ENCODE results near the gene TAL1. TPM values are rescaled to one million over a fixed set of nuclear protein-coding genes. Genes with fewer than 3 reads are reported as not detected.

Gene TAL1
- total and polyA plus RNA-seq, 2 of the 8 experiments (the other 6 are each of a cell fraction or from before 2014, with no cell fraction given), result 0.09 to 0.15 TPM

DNA sequence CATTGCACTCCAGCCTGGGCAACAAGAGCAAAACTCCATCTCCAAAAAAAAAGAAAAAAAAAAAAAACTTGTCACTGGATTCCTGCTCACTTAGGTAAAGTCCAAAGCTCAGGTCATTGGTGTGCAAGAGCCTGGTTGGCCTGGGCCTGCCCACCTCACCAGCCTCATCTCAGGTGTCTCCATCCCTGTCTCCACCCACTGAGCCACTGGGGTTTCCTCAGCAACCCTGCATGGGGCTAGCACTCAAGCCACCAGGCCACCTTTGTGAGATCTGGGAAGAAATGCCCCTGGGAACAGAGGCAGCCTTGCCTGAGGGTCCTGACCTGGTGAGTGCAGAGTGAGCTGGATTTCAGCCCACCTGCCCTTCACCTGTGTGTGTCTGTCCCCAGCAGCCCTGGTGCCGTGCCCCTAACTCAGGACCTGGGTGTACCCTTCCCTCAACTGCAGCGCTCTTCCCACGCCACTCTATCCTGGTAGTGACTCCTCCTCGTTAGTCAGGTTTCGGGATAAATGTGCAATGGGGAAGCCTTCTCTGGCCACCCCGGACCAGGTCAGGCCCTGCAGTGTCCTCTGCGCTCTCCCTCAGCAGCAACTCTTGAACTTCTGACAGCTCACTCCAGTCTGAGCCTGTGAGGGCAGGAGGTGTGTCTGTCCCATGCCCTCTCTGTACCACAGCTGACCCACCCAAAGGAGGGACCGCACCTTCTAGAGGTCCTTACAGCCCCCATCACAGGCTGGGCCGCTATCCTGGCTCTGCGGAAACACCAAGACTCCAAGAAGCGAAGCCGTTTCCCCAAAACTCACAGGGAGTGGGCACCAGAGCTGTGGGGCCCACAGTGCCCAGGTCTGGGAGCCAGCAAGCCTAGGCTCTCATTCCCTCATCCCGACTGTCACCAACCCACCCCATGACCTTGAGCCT lies 45.5 kb downstream of the TAL1 start (continued):
- TF ChIP-seq, protein P1, sequence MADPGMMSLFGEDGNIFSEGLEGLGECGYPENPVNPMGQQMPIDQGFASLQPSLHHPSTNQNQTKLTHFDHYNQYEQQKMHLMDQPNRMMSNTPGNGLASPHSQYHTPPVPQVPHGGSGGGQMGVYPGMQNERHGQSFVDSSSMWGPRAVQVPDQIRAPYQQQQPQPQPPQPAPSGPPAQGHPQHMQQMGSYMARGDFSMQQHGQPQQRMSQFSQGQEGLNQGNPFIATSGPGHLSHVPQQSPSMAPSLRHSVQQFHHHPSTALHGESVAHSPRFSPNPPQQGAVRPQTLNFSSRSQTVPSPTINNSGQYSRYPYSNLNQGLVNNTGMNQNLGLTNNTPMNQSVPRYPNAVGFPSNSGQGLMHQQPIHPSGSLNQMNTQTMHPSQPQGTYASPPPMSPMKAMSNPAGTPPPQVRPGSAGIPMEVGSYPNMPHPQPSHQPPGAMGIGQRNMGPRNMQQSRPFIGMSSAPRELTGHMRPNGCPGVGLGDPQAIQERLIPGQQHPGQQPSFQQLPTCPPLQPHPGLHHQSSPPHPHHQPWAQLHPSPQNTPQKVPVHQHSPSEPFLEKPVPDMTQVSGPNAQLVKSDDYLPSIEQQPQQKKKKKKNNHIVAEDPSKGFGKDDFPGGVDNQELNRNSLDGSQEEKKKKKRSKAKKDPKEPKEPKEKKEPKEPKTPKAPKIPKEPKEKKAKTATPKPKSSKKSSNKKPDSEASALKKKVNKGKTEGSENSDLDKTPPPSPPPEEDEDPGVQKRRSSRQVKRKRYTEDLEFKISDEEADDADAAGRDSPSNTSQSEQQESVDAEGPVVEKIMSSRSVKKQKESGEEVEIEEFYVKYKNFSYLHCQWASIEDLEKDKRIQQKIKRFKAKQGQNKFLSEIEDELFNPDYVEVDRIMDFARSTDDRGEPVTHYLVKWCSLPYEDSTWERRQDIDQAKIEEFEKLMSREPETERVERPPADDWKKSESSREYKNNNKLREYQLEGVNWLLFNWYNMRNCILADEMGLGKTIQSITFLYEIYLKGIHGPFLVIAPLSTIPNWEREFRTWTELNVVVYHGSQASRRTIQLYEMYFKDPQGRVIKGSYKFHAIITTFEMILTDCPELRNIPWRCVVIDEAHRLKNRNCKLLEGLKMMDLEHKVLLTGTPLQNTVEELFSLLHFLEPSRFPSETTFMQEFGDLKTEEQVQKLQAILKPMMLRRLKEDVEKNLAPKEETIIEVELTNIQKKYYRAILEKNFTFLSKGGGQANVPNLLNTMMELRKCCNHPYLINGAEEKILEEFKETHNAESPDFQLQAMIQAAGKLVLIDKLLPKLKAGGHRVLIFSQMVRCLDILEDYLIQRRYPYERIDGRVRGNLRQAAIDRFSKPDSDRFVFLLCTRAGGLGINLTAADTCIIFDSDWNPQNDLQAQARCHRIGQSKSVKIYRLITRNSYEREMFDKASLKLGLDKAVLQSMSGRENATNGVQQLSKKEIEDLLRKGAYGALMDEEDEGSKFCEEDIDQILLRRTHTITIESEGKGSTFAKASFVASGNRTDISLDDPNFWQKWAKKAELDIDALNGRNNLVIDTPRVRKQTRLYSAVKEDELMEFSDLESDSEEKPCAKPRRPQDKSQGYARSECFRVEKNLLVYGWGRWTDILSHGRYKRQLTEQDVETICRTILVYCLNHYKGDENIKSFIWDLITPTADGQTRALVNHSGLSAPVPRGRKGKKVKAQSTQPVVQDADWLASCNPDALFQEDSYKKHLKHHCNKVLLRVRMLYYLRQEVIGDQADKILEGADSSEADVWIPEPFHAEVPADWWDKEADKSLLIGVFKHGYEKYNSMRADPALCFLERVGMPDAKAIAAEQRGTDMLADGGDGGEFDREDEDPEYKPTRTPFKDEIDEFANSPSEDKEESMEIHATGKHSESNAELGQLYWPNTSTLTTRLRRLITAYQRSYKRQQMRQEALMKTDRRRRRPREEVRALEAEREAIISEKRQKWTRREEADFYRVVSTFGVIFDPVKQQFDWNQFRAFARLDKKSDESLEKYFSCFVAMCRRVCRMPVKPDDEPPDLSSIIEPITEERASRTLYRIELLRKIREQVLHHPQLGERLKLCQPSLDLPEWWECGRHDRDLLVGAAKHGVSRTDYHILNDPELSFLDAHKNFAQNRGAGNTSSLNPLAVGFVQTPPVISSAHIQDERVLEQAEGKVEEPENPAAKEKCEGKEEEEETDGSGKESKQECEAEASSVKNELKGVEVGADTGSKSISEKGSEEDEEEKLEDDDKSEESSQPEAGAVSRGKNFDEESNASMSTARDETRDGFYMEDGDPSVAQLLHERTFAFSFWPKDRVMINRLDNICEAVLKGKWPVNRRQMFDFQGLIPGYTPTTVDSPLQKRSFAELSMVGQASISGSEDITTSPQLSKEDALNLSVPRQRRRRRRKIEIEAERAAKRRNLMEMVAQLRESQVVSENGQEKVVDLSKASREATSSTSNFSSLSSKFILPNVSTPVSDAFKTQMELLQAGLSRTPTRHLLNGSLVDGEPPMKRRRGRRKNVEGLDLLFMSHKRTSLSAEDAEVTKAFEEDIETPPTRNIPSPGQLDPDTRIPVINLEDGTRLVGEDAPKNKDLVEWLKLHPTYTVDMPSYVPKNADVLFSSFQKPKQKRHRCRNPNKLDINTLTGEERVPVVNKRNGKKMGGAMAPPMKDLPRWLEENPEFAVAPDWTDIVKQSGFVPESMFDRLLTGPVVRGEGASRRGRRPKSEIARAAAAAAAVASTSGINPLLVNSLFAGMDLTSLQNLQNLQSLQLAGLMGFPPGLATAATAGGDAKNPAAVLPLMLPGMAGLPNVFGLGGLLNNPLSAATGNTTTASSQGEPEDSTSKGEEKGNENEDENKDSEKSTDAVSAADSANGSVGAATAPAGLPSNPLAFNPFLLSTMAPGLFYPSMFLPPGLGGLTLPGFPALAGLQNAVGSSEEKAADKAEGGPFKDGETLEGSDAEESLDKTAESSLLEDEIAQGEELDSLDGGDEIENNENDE (IDR thresholded peaks at IDR 0.05; ENCODE audit: insufficient replicate concordance, low read length), result no peak
- TF ChIP-seq, protein P2, sequence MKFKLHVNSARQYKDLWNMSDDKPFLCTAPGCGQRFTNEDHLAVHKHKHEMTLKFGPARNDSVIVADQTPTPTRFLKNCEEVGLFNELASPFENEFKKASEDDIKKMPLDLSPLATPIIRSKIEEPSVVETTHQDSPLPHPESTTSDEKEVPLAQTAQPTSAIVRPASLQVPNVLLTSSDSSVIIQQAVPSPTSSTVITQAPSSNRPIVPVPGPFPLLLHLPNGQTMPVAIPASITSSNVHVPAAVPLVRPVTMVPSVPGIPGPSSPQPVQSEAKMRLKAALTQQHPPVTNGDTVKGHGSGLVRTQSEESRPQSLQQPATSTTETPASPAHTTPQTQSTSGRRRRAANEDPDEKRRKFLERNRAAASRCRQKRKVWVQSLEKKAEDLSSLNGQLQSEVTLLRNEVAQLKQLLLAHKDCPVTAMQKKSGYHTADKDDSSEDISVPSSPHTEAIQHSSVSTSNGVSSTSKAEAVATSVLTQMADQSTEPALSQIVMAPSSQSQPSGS (IDR thresholded peaks at IDR 0.05; ENCODE audit: low read length), result no peak
- TF ChIP-seq RFX5 (IDR thresholded peaks at IDR 0.05; ENCODE audit: borderline replicate concordance, low read depth, low read length) (no peak), CBX8 (IDR thresholded peaks at IDR 0.05; ENCODE audit: borderline replicate concordance, low read depth, low read length) (no peak), SRF (IDR thresholded peaks at IDR 0.05; ENCODE audit: low read depth, low read length) (no peak)
- TF ChIP-seq, protein P3, sequence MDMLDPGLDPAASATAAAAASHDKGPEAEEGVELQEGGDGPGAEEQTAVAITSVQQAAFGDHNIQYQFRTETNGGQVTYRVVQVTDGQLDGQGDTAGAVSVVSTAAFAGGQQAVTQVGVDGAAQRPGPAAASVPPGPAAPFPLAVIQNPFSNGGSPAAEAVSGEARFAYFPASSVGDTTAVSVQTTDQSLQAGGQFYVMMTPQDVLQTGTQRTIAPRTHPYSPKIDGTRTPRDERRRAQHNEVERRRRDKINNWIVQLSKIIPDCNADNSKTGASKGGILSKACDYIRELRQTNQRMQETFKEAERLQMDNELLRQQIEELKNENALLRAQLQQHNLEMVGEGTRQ (IDR thresholded peaks at IDR 0.05; ENCODE audit: low read length), result no peak

All from H1 (cell line).